HG03457 (cell line): ENCODE measurements around the gene ADNP2.
A peak's percentile ranks its signal among the peaks of the same experiment; 100 is the strongest.
"Not testable (repeated sequence)": the region's sequence is repeated elsewhere in the genome, so short reads cannot be mapped to it uniquely, and the experiment has no call there.

Source experiments
- ATAC-seq: cut with Tn5 transposase; IDR thresholded peaks from one replicate; pipeline ENCODE4 v1.9.1; 2021; ENCODE audit warnings: moderate number of reproducible peaks; ENCODE audit not compliant: unreplicated experiment

Gene ADNP2

GRCh38 chr18:80143881-80144280 lies 34.8 kb downstream of the ADNP2 start:
- ATAC-seq, result no peak

GRCh38 chr18:80145196-80145804 lies 36.2 kb downstream of the ADNP2 start:
- no peak for ATAC-seq

- no peak for ATAC-seq
Observed at GRCh38 chr18:80147037-80147417, 38.0 kb downstream of the ADNP2 start.

GRCh38 chr18:80147418-80148325 lies 38.6 kb downstream of the ADNP2 start:
- ATAC-seq, result peak; percentile 65

DNA sequence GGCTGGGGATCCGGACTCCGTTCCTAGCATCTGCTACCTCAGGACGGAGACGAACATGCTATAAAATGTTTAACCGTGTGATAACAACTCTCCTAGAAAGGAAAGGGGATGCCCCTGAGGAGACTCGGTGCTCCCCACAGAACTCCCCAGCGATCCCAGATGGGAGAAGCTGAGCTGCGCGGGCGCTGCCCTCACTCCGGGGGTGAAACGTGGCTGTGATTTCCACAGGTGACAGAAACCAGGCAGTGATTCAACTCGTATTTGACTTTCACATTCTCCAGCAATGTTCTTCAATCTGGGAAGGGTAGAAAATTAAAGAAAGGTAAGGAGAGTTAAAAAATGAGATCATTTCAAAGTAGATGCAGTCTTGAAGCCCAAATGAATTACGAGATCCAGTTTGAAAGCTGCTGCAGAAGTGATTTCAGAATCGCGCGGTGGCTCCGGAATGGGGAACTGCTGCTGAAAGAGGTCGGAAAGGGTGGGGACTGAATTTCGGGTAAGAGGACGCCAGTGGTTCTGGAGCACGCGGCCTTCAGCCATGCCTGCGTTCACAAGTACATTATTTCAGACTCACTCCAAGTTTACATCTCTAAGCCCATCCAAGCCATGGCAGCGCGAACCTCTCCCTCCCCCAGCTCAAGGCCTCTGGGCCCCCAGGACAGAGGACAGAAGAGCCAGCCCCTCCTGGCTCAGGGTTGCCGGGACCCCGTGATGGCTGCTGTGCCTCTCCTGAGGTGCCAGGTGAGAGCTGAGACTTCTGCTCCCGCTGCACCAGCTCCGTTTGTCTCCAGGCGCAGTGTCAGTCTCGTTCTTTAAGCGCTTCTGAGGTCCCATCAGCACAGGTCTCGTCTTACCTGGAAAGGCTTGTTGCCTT lies 39.5 kb downstream of the ADNP2 start:
- no peak for ATAC-seq

DNA sequence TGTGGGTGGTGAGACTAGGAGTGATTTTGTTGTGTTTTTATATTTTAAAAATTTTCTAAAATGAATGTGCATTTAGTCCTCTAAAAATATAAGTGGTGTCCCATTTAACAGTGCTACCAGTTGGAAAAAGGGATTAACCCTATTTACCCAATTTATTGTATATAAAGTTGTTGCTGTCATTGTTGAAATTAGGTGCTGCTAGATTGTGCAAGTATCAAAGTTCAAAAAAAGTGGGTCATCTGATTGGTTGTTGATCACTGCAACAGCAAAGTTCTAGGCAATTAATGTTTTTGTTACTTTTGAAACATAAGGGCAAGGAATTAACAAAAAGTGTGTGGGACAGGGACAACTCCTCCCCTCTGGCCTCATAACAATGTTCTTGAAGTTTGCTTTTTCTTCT lies 40.6 kb downstream of the ADNP2 start:
- no peak for ATAC-seq

DNA sequence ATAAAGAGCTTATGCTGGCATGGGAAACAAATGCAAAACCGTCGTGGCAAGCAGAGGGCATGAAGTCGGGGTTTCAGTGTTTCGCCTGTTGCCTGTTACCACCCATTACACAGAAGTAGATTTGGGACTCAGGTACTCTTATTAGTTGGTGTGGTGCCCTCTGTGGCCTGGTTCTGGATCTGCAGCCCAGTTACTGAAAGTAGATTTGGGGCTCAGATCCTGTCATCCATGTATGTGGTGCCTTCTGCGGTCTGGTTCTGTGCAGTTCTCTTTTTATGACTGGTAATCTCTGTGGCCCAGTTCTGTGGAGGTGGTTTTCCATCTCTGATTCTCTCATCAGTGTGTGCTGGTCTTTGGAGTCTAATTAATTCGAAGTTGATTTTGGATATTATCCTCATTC lies 45.2 kb downstream of the ADNP2 start:
- ATAC-seq, result peak; percentile 51

- no peak for ATAC-seq
Observed at GRCh38 chr18:80157708-80158343, 48.8 kb downstream of the ADNP2 start.

DNA sequence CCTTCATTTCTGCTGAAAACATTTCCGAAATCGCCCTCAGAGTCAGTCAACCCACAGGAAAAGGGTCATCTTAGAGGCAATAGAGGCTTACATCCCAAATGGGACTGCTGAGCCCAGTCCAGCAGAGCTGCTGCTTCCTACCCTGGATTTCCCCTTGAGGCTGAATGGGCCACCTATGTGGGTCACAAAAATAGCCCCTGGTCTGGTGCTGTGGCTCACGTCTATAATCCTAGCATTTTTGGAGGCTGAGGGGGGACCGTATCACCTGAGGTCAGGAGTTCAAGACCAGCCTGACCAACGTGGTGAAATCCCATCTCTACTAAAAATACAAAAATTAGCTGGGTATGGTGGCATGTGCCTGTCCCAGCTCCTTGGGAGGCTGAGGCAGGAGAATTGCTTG lies 49.3 kb downstream of the ADNP2 start:
- ATAC-seq, result no peak

DNA sequence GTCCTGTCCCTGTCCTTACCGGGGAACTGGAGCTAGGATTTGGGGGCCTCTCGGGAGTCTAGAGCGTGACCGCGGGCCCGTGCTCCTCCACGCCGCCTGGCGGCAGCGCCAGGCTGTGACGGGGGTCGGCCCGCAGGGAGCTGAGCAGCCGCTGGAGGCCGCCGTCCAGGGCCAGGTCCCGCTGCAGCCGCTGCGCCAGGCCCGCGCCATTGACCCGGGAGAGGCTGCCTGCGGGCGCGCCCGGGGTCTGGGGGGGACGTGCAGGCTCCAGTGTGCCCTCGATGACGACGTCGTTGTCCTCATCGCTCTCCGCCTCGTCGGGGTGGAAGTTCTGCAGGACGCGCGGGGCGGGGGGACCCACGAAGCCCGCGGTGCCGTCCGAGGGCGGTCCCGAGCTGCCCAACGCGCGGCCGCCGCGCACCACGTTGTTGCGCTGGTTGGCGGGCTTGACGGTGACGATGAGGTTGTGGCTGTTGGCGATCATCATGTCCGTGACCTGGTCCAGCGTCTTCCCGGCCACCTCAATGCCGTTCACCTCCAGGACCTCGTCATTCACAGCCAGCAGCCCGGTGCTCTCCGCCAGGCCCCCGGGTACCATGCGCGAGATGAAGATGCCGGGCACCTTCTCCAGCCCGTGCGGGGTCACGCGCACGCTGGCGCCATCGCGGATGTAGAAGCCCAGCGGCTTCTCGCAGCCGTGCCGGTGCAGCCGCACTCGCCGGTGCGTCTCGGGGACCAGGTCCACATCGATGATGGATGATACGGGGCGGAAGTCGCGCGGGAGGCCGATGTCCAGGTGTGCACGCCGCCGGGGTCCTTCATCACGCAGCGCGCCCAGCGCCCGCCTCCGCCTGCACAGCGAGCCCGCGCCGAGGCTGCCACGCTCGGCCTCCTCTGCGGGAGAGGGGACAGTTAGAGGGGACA lies 50.9 kb downstream of the ADNP2 start:
- no peak for ATAC-seq

DNA sequence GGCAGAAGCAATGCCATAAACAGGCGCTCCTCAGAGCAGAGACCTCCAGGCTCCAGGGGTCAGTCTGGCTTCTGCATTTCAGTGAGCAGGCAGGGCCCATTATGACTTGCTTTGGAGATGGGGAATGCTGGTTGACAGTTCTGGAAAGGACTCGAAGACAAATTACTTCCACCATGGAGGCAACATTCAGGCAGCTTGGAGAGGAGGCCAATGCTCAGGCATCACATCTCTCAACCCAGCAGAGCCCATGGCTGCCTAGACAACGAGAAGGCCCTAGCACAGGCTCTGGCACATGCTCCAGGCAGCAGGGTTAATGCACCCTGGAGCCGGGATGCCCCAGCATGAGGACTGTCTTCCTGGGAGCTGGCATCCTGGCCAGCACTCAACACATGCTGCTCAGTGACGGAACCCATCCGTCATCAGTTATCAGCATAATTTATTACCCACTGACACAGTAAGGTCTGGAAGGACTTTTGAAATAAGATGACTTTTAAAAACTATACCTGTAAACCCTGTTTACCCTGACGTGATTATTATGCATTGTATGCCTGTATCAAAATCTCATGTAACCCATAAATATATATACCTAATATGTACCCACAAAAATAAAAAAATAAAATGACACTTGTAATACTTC lies 52.8 kb downstream of the ADNP2 start:
- no peak for ATAC-seq

- no peak for ATAC-seq
Observed at GRCh38 chr18:80163183-80163582, 54.1 kb downstream of the ADNP2 start.

GRCh38 chr18:80164727-80165355 lies 55.8 kb downstream of the ADNP2 start:
- ATAC-seq, result not testable (repeated sequence)

- ATAC-seq, result no peak
Observed at GRCh38 chr18:80166240-80166639, 57.2 kb downstream of the ADNP2 start.

DNA sequence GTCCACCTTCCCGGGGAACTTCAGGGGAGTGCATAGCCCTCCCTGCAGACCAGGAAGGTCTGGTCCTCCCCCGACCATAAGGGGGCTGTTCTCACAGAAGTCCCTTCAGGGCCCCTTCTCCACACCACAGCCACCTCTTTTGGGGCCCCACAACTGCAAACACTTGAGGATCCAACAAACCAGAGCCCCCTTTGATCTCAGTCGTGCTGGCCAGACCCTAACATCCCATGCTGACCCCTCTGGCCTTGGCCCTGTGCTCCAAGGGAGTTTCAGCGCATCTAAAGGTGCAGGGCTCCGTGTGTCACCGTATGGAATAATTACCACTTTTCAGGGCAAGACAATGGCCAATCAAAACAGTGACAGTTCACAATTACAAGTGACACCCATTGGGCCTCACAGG lies 57.7 kb downstream of the ADNP2 start:
- ATAC-seq, result no peak

DNA sequence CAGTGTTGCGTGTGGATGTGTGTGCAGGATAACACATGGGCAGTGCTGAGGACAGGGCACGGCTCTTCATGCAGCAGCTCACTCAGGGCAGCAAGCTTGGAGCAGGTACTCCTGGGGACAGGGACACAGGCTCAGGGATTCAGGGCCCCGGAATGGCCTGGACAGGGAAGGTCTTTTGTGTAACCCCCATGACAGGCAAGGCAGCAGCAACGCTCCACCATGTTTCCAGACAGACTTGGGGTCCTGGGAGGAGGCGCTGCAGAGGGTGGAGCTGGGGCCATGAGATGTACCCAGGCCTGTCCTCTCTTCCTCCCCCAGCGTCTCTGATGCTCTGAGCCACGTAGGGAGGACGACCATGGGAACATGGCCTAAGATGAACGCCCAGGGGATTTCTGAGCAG lies 58.3 kb downstream of the ADNP2 start:
- ATAC-seq, result no peak

GRCh38 chr18:80167931-80168330 lies 58.9 kb downstream of the ADNP2 start:
- no peak for ATAC-seq

- ATAC-seq, result no peak
Observed at GRCh38 chr18:80168346-80168745, 59.3 kb downstream of the ADNP2 start.

GRCh38 chr18:80168982-80169381 lies 59.9 kb downstream of the ADNP2 start:
- no peak for ATAC-seq
